Hepatocyte (in vitro differentiated cells): ENCODE results near the gene FAM227B. TPM values are rescaled to one million over a fixed set of nuclear protein-coding genes. Genes with fewer than 3 reads are reported as not detected.
"Not testable (repeated sequence)": the region's sequence is repeated elsewhere in the genome, so short reads cannot be mapped to it uniquely, and the experiment has no call there.

Experiments
- DNase-seq: peaks from one replicate; pipeline ENCODE4 v3.0.0-alpha.2; 2016; ENCODE audit warnings: low spot score
- H2AFZ ChIP-seq: fragments of 200-600 bp; sonication (generic); 2 replicates; pipeline ENCODE4 v1.6.0; 2016; ENCODE audit warnings: antibody characterized with exemption, mild to moderate bottlenecking
- H3K27ac ChIP-seq: fragments of 200-600 bp; sonication (generic); 2 replicates; pipeline ENCODE4 v1.5.1; 2016; ENCODE audit warnings: mild to moderate bottlenecking
- H3K27me3 ChIP-seq: fragments of 200-600 bp; sonication (generic); 2 replicates; pipeline ENCODE4 v1.6.1; 2016
- H3K36me3 ChIP-seq: fragments of 200-600 bp; sonication (generic); replicated peaks from 2 replicates; pipeline ENCODE4 v1.5.1; 2016; ENCODE audit warnings: low read depth; ENCODE audit not compliant: insufficient read depth
- H3K4me1 ChIP-seq: fragments of 200-600 bp; sonication (generic); 2 replicates; pipeline ENCODE4 v1.5.1; 2016; ENCODE audit warnings: mild to moderate bottlenecking, moderate library complexity; ENCODE audit not compliant: insufficient read depth
- H3K4me2 ChIP-seq: fragments of 200-600 bp; sonication (generic); 2 replicates; pipeline ENCODE4 v1.6.0; 2016
- H3K4me3 ChIP-seq: fragments of 200-600 bp; sonication (generic); 2 replicates; pipeline ENCODE4 v1.5.1; 2016; ENCODE audit warnings: mild to moderate bottlenecking
- H3K79me2 ChIP-seq: fragments of 200-600 bp; sonication (generic); 2 replicates; pipeline ENCODE4 v1.6.0; 2017; ENCODE audit warnings: mild to moderate bottlenecking
- H3K9me2 ChIP-seq: fragments of 200-600 bp; sonication (generic); replicated peaks from 2 replicates; pipeline ENCODE4 v1.6.0; 2017; ENCODE audit warnings: mild to moderate bottlenecking; ENCODE audit not compliant: insufficient read depth
- H3K9me3 ChIP-seq: fragments of 200-600 bp; sonication (generic); 2 replicates; pipeline ENCODE4 v1.5.1; 2016; ENCODE audit warnings: low read depth, mild to moderate bottlenecking
- H4K20me1 ChIP-seq: fragments of 200-600 bp; sonication (generic); 2 replicates; pipeline ENCODE4 v1.6.0; 2016; ENCODE audit warnings: mild to moderate bottlenecking; ENCODE audit not compliant: insufficient read depth, poor library complexity, severe bottlenecking
- EZH2 ChIP-seq: fragments of 200-600 bp; sonication (generic); IDR thresholded peaks from 2 replicates; pipeline ENCODE4 v1.6.1; 2016; ENCODE audit warnings: antibody characterized with exemption, mild to moderate bottlenecking, borderline replicate concordance
- EZH2phosphoT487 ChIP-seq: fragments of 200-600 bp; sonication (generic); IDR thresholded peaks from one replicate; pipeline ENCODE4 v1.6.1; 2018; ENCODE audit warnings: antibody characterized with exemption, mild to moderate bottlenecking, low read depth, moderate library complexity; ENCODE audit not compliant: unreplicated experiment, severe bottlenecking
- WGBS: methylation state at CpG from one replicate; pipeline ENCODE4 v1.1.6; 2016; ENCODE audit warnings: low lambda C conversion rate; ENCODE audit errors: missing lambda C conversion rate; 5-methylcytosine and 5-hydroxymethylcytosine counted together
- polyA plus RNA-seq: library from polyadenylated mRNA; unstranded; fragments of >200 nt; fragmentation: Nextera tagmentation; extraction: Ambion mirVana; gene quantifications from 2 replicates; pipeline ENCODE4 v1.2.1, GENCODE V29; 2016
- total RNA-seq: library from RNA; depleted of rRNA; stranded (reverse); fragments of >200 nt; gene quantifications from 2 replicates; pipeline ENCODE4 v1.2.3, GENCODE V29; 2014
- TF ChIP-seq, protein P1 (sequence below): fragments of 200-600 bp; sonication (generic); IDR thresholded peaks from 2 replicates; pipeline ENCODE4 v1.5.1; 2016; ENCODE audit warnings: antibody characterized with exemption, mild to moderate bottlenecking; ENCODE audit not compliant: poor library complexity

FAM227B gene
- total and polyA plus RNA-seq, 2 experiments from 2014 or later: 4.5 to 9.2 TPM

DNA sequence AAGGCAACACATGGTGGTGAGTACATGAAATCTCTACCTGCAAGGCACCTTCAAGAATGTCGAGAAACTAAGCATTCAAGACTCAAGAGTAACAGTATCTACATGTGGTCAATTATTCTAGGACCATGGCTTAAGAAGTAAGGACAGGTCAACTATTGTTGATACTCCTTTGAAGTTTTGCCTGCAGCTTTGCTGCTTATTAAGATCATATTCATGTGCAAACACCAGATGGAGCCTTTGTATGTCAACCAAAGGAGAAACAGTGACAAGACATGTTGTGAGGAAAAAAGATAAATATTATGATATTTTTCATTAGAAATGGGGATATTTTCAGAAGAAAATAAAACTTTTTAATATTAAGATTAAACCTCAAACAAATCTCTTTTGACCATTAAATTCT, 249.8 kb downstream of the FAM227B start:
- H3K36me3 ChIP-seq: no peaks in the 10 kb centered on the region
- TF ChIP-seq EZH2 (no peak), EZH2phosphoT487 (no peak)
- TF ChIP-seq, protein P1, sequence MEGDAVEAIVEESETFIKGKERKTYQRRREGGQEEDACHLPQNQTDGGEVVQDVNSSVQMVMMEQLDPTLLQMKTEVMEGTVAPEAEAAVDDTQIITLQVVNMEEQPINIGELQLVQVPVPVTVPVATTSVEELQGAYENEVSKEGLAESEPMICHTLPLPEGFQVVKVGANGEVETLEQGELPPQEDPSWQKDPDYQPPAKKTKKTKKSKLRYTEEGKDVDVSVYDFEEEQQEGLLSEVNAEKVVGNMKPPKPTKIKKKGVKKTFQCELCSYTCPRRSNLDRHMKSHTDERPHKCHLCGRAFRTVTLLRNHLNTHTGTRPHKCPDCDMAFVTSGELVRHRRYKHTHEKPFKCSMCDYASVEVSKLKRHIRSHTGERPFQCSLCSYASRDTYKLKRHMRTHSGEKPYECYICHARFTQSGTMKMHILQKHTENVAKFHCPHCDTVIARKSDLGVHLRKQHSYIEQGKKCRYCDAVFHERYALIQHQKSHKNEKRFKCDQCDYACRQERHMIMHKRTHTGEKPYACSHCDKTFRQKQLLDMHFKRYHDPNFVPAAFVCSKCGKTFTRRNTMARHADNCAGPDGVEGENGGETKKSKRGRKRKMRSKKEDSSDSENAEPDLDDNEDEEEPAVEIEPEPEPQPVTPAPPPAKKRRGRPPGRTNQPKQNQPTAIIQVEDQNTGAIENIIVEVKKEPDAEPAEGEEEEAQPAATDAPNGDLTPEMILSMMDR: peak; percentile 31
- no peak for DNase-seq

GRCh38 chr15:49366496-49366895, 254.1 kb downstream of the FAM227B start:
- TF ChIP-seq, protein P1: no peak
- no peak for TF ChIP-seq EZH2phosphoT487
- no peak for TF ChIP-seq EZH2
- Histone ChIP-seq H3K27me3 (no peaks in the 10 kb centered on the region), H3K4me1 (no peaks in the 10 kb centered on the region), H3K27ac (no peak overlapping the region), H2AFZ (no peak overlapping the region), H3K4me3 (no peak overlapping the region), H3K36me3 (no peaks in the 10 kb centered on the region), H3K9me2 (no peaks in the 10 kb centered on the region), H3K4me2 (no peak overlapping the region), H3K9me3 (no peaks in the 10 kb centered on the region), H3K79me2 (no peaks in the 10 kb centered on the region), H4K20me1 (no peaks in the 10 kb centered on the region)
- DNase-seq: no peak
- 97% methylated on average over 15 of the region's 22 CpGs for WGBS

More for the DNA sequence above, 249.8 kb downstream of the FAM227B start:
- WGBS: 94% methylated on average over 1 of the region's 1 CpG
- no peaks in the 10 kb centered on the region for H3K9me3 ChIP-seq
- no peaks in the 10 kb centered on the region for H4K20me1 ChIP-seq
- H3K9me2 ChIP-seq: no peaks in the 10 kb centered on the region
- no peak overlapping the region for H3K4me3 ChIP-seq
- no peaks in the 10 kb centered on the region for H3K4me1 ChIP-seq
- no peaks in the 10 kb centered on the region for H3K79me2 ChIP-seq
- no peak overlapping the region for H3K4me2 ChIP-seq
- no peak overlapping the region for H3K27ac ChIP-seq
- no peak overlapping the region for H2AFZ ChIP-seq
- no peaks in the 10 kb centered on the region for H3K27me3 ChIP-seq

GRCh38 chr15:49361370-49361769, 259.2 kb downstream of the FAM227B start:
- no peak overlapping the region for H2AFZ ChIP-seq
- no peaks in the 10 kb centered on the region for H3K9me2 ChIP-seq
- 83% methylated on average over 3 of the region's 3 CpGs for WGBS
- H3K79me2 ChIP-seq: no peaks in the 10 kb centered on the region
- DNase-seq: no peak
- H3K4me3 ChIP-seq: no peak overlapping the region
- no peak overlapping the region for H3K4me2 ChIP-seq
- no peaks in the 10 kb centered on the region for H3K9me3 ChIP-seq
- H3K27me3 ChIP-seq: no peaks in the 10 kb centered on the region
- no peak for TF ChIP-seq EZH2
- TF ChIP-seq, protein P1: no peak
- TF ChIP-seq EZH2phosphoT487: no peak
- H4K20me1 ChIP-seq: no peaks in the 10 kb centered on the region
- H3K36me3 ChIP-seq: no peaks in the 10 kb centered on the region
- H3K27ac ChIP-seq: no peak overlapping the region
- H3K4me1 ChIP-seq: no peaks in the 10 kb centered on the region

DNA sequence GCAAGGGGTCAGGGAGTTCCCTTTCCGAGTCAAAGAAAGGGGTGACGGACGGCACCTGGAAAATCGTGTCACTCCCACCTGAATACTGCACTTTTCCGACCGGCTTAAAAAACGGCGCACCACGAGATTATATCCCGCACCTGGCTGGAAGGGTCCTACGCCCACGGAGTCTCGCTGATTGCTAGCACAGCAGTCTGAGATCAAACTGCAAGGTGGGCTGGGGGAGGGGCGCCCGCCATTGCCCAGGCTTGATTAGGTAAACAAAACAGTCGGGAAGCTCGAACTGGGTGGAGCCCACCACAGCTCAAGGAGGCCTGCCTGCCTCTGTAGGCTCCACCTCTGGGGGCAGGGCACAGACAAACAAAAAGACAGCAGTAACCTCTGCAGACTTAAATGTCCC, 266.2 kb downstream of the FAM227B start:
- H3K9me2 ChIP-seq, H3K27ac ChIP-seq, DNase-seq, H3K4me1 ChIP-seq, H2AFZ ChIP-seq, H3K4me3 ChIP-seq, H3K9me3 ChIP-seq, H3K79me2 ChIP-seq, H3K27me3 ChIP-seq, H3K4me2 ChIP-seq, H3K36me3 ChIP-seq, H4K20me1 ChIP-seq: not testable (repeated sequence)
- 90% methylated on average over 13 of the region's 17 CpGs for WGBS
